Uterus (tissue), 2 donors: Measurements from ENCODE around the gene ANKRD44.

ENCODE experiments used
- CTCF ChIP-seq, 4 experiments: fragments of 200-600 bp in 2 of 4; fragments of 450-650 bp in 2 of 4; sonication (generic) in 2 of 4; IDR thresholded peaks; one replicate each; pipeline ENCODE4 v1.5.1; 2016 to 2019; ENCODE audit warnings: antibody characterized with exemption in 4 of 4, mild to moderate bottlenecking in 2 of 4, moderate library complexity in 1 of 4
- POLR2A ChIP-seq, 2 donors: fragments of 450-650 bp; IDR thresholded peaks; one replicate each; pipeline ENCODE4 v1.6.1; 2016; ENCODE audit warnings: antibody characterized with exemption in 2 of 2, mild to moderate bottlenecking in 1 of 2, moderate library complexity in 1 of 2

DNA sequence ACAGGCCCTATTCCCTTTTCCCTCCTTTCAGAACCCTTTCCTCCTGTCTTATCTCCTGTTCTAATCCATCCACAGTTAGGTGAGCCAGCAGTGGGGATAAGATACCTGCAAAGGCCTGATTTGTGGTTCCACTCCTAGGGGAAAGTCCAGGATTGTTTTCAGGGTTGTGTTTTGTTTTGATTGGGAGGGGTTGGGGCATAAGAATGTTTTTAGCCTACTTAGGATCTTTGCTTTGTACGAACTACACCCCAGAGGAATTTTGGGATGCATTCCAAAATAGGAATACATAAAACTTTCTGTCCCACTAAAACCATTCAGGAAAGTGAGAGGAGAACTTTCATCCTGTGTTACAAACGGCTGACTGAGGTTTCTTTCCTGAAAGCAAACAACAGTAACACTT is 233.2 kb downstream of the ANKRD44 start:
- TF ChIP-seq CTCF (IDR thresholded peaks at IDR 0.05) (no peak), POLR2A (IDR thresholded peaks at IDR 0.05) (no peak)
